ENCODE measurements around the gene GGTLC1.

GGTLC1 gene

DNA sequence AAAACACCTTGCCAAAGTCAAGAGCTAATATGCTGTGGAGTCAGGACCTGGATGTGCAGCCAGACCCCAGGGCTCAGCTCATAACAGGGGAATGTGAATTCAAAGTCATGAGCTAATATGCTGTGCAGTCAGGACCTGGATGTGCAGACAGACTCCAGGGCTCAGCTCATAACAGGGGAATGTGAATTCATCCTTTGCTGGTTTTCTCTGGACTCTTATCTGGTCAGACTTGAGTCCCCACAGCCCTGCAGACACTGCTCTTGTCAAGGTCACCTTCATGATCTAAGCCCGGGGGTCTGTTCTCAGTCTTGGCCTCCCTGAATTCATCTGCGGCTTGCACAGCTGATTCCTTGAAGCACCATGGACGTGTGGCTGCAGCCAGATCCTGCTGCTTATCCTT is 19.2 kb upstream of the GGTLC1 start:
- DNase-seq (ENCODE audit: low spot score): no peak
- TF ChIP-seq, protein P1, sequence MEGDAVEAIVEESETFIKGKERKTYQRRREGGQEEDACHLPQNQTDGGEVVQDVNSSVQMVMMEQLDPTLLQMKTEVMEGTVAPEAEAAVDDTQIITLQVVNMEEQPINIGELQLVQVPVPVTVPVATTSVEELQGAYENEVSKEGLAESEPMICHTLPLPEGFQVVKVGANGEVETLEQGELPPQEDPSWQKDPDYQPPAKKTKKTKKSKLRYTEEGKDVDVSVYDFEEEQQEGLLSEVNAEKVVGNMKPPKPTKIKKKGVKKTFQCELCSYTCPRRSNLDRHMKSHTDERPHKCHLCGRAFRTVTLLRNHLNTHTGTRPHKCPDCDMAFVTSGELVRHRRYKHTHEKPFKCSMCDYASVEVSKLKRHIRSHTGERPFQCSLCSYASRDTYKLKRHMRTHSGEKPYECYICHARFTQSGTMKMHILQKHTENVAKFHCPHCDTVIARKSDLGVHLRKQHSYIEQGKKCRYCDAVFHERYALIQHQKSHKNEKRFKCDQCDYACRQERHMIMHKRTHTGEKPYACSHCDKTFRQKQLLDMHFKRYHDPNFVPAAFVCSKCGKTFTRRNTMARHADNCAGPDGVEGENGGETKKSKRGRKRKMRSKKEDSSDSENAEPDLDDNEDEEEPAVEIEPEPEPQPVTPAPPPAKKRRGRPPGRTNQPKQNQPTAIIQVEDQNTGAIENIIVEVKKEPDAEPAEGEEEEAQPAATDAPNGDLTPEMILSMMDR (IDR thresholded peaks at IDR 0.05; ENCODE audit: extremely low read depth, insufficient read depth, missing control alignments): no peak
- in situ Hi-C loops (cut with MboI; ENCODE audit: low pct_unique_long_range_greater_than_20kb, low sequenced_read_pairs, unreplicated experiment): no loop called here

DNA sequence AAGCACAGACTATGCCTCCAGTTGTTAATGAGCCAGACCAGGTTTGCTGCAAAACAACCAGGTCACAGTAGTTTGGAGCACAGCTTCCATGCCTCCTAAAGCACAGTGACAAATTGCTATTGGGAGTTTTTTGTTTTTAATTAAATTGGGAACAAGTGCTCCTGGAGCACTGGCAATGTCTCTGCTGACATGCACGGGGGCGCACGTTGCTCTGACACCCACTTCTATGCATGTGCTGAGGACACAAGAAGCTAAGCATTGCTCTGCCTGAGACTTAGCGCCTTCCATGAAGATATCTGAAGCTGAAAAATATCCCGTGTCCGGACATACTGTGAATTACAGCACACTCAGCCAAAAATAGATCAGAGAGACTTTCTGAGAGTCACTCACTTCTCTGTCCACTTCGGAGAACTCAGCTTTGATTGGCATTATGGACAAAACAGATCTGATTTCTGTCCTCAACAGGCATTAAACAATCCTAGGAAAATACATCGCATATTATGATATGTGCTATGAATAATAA is 18.6 kb upstream of the GGTLC1 start:
- in situ Hi-C loops (cut with MboI; ENCODE audit: low pct_unique_long_range_greater_than_20kb, low sequenced_read_pairs, unreplicated experiment): no loop called here
- no peak for DNase-seq (ENCODE audit: low spot score)
- TF ChIP-seq, protein P1 (IDR thresholded peaks at IDR 0.05; ENCODE audit: extremely low read depth, insufficient read depth, missing control alignments): no peak

DNA sequence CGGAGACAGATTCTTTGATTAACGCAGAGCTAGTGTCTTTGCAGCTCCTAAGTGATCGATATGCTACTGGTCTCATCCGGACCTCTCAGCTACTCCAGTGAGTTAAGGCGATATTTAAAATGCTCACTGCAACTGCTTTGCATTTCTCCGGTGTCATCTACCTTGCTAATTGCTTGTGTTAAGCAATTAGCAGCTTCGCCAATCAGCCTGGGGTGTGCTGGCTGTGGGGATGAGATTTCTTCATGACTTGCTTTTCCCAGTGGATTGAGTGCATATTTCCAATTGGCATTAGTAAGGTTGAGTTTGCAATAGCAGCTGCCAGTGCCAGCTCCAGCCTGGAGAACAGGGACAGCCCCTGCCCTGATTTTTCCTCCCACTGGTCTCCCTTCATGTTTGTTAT is 18.0 kb upstream of the GGTLC1 start:
- TF ChIP-seq, protein P1 (IDR thresholded peaks at IDR 0.05; ENCODE audit: extremely low read depth, insufficient read depth, missing control alignments): no peak
- in situ Hi-C loops (cut with MboI; ENCODE audit: low pct_unique_long_range_greater_than_20kb, low sequenced_read_pairs, unreplicated experiment): no loop called here
- no peak for DNase-seq (ENCODE audit: low spot score)

DNA sequence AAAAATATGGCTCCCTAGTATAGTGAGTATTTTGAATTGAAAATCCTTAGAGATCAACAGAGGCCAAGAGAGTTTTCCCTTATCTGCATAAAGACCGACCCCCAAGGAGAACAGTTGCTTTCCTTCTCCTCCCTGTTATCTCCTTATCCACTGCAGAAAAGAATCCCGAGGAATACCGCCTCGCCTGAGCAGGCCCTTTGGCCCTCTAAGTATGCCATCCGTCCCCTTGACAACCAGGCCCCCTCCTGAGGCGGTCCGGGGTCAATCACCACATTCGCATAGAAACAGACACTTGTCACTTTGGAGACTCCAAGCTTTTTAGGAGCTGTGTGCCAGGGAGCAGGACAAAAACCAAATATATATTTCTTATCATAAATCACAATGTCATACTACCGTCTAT is 15.9 kb upstream of the GGTLC1 start:
- in situ Hi-C loops (cut with MboI; ENCODE audit: low pct_unique_long_range_greater_than_20kb, low sequenced_read_pairs, unreplicated experiment): no loop called here
- DNase-seq (ENCODE audit: low spot score): no peak
- TF ChIP-seq, protein P1 (IDR thresholded peaks at IDR 0.05; ENCODE audit: extremely low read depth, insufficient read depth, missing control alignments): no peak

DNA sequence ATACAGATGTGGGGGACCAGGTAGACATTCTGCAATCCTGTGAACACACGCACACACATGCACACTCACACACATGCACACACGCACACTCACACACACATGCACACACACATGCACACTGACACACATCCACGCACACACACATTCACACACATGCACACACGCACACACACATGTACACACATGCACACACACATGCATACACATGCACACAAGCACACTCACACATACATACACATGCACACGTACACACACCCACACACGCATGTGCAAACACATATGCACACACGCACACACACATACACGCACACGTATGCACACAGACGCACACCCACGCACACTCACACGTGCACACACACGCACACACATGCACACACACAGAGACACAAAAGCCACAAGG is 14.3 kb upstream of the GGTLC1 start:
- in situ Hi-C loops (cut with MboI; ENCODE audit: low pct_unique_long_range_greater_than_20kb, low sequenced_read_pairs, unreplicated experiment): no loop called here
- TF ChIP-seq, protein P1 (IDR thresholded peaks at IDR 0.05; ENCODE audit: extremely low read depth, insufficient read depth, missing control alignments): no peak
- DNase-seq (ENCODE audit: low spot score): no peak

DNA sequence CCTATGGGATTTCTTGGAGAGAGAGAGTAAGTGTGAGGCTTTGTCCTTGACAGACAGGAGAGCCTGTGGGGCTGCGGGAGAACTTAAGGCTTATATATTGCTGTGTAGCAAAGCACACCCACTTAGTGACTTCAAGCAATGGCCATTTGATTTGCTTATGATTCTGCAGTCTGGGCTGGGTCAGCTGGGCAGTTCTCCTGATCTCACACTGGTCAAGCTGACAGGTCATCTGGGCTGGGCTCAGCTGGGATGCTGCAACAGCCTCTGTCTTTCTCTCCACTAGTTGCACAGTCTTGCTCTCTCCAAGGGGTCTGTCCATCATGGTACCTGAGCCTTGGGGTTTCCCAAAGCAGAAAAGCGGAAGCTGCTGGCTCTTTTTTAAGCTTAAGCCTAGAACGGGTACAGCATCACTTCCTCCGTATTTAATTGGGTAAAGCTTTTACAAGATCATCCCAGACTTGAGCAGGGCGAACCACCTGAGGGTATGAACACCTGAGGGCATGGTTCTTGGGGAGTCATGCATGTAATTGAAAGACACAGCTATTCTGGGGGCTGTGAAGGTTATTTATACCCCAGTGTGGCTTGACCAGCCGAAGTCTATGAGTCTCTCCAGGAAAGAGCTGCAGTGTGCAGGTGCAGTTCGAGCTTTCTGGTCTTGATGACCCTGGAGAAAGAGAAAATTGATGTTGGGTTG is 13.3 kb upstream of the GGTLC1 start:
- TF ChIP-seq, protein P1 (IDR thresholded peaks at IDR 0.05; ENCODE audit: extremely low read depth, insufficient read depth, missing control alignments): no peak
- no peak for DNase-seq (ENCODE audit: low spot score)
- in situ Hi-C loops (cut with MboI; ENCODE audit: low pct_unique_long_range_greater_than_20kb, low sequenced_read_pairs, unreplicated experiment): no loop called here
